Astrocyte of the hippocampus (primary cell): Measurements from ENCODE around the gene SF3A2.

ENCODE experiments used
- DNase-seq: peaks from one replicate; pipeline ENCODE4 v3.0.0; 2011; ENCODE audit warnings: low read depth, low spot score

The SF3A2 gene

GRCh38 chr19:2207991-2208860, 28.4 kb upstream of the SF3A2 start:
- DNase-seq, result peak; percentile 65

GRCh38 chr19:2208975-2209374, 27.6 kb upstream of the SF3A2 start:
- DNase-seq, result no peak

GRCh38 chr19:2209408-2209807, 27.2 kb upstream of the SF3A2 start:
- DNase-seq, result no peak

GRCh38 chr19:2210206-2210605, 26.4 kb upstream of the SF3A2 start:
- DNase-seq, result no peak

- DNase-seq, result no peak
Measured at GRCh38 chr19:2210987-2211740, 25.5 kb upstream of the SF3A2 start.

GRCh38 chr19:2212861-2213711, 23.5 kb upstream of the SF3A2 start:
- no peak for DNase-seq

GRCh38 chr19:2213799-2214198, 22.8 kb upstream of the SF3A2 start:
- no peak for DNase-seq

- DNase-seq, result no peak
Measured at GRCh38 chr19:2214251-2214650, 22.4 kb upstream of the SF3A2 start.

- no peak for DNase-seq
Measured at GRCh38 chr19:2215281-2215751, 21.3 kb upstream of the SF3A2 start.

GRCh38 chr19:2216361-2217225, 20.0 kb upstream of the SF3A2 start:
- DNase-seq, result no peak

GRCh38 chr19:2217591-2217990, 19.0 kb upstream of the SF3A2 start:
- no peak for DNase-seq

GRCh38 chr19:2219726-2220125, 16.9 kb upstream of the SF3A2 start:
- DNase-seq, result no peak

- DNase-seq, result no peak
Measured at GRCh38 chr19:2221250-2221831, 15.3 kb upstream of the SF3A2 start.

GRCh38 chr19:2221918-2222317, 14.7 kb upstream of the SF3A2 start:
- DNase-seq, result no peak

- no peak for DNase-seq
Measured at GRCh38 chr19:2223391-2223790, 13.2 kb upstream of the SF3A2 start.

GRCh38 chr19:2223959-2224358, 12.7 kb upstream of the SF3A2 start:
- no peak for DNase-seq

- no peak for DNase-seq
Measured at GRCh38 chr19:2224754-2225349, 11.8 kb upstream of the SF3A2 start.

GRCh38 chr19:2225415-2226050, 11.1 kb upstream of the SF3A2 start:
- no peak for DNase-seq

- no peak for DNase-seq
Measured at GRCh38 chr19:2226051-2226839, 10.4 kb upstream of the SF3A2 start.
